Measurements from ENCODE around the gene RNF133.

The RNF133 gene

GRCh38 chr7:122652876-122653275, 46.0 kb downstream of the RNF133 start:
- TF ChIP-seq NFIC (IDR thresholded peaks at IDR 0.05) (no peak), YY1 (IDR thresholded peaks at IDR 0.05; ENCODE audit: low read depth) (no peak), TCF12 (IDR thresholded peaks at IDR 0.05; ENCODE audit: low read depth) (no peak), ZBTB7A (IDR thresholded peaks at IDR 0.05; ENCODE audit: low read depth) (no peak), FOXM1 (IDR thresholded peaks at IDR 0.05; ENCODE audit: borderline replicate concordance, low read depth) (no peak)
- TF ChIP-seq, protein P1, sequence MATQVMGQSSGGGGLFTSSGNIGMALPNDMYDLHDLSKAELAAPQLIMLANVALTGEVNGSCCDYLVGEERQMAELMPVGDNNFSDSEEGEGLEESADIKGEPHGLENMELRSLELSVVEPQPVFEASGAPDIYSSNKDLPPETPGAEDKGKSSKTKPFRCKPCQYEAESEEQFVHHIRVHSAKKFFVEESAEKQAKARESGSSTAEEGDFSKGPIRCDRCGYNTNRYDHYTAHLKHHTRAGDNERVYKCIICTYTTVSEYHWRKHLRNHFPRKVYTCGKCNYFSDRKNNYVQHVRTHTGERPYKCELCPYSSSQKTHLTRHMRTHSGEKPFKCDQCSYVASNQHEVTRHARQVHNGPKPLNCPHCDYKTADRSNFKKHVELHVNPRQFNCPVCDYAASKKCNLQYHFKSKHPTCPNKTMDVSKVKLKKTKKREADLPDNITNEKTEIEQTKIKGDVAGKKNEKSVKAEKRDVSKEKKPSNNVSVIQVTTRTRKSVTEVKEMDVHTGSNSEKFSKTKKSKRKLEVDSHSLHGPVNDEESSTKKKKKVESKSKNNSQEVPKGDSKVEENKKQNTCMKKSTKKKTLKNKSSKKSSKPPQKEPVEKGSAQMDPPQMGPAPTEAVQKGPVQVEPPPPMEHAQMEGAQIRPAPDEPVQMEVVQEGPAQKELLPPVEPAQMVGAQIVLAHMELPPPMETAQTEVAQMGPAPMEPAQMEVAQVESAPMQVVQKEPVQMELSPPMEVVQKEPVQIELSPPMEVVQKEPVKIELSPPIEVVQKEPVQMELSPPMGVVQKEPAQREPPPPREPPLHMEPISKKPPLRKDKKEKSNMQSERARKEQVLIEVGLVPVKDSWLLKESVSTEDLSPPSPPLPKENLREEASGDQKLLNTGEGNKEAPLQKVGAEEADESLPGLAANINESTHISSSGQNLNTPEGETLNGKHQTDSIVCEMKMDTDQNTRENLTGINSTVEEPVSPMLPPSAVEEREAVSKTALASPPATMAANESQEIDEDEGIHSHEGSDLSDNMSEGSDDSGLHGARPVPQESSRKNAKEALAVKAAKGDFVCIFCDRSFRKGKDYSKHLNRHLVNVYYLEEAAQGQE (IDR thresholded peaks at IDR 0.05; ENCODE audit: low read depth), result no peak
- TF ChIP-seq, protein P2, sequence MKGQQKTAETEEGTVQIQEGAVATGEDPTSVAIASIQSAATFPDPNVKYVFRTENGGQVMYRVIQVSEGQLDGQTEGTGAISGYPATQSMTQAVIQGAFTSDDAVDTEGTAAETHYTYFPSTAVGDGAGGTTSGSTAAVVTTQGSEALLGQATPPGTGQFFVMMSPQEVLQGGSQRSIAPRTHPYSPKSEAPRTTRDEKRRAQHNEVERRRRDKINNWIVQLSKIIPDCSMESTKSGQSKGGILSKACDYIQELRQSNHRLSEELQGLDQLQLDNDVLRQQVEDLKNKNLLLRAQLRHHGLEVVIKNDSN (IDR thresholded peaks at IDR 0.05), result no peak

DNA sequence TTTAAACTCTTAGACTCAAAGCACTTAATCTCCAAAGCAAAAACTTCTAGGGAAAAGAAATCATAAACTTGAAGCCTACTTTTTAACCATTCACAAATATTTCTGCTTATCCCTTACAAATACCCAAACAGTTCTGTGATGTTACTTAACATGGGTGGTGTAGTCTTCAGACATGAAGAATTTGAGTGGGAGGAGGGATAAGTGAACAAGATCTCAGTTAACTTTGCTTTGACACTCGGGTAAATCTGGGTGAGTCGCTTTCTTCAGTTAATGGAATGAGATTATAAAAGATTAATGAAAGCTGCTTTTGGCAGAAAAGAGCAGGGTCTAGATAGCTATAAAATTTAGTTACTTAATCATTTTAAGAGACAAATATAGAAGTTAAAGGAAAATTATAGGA, 47.5 kb downstream of the RNF133 start:
- TF ChIP-seq TCF12 (IDR thresholded peaks at IDR 0.05; ENCODE audit: low read depth), result no peak
- no peak for TF ChIP-seq TAF1 (IDR thresholded peaks at IDR 0.05; ENCODE audit: low read depth)
- no peak for TF ChIP-seq NFIC (IDR thresholded peaks at IDR 0.05)
- no peak for TF ChIP-seq CREB1 (IDR thresholded peaks at IDR 0.05; ENCODE audit: low read depth)
- TF ChIP-seq EP300 (IDR thresholded peaks at IDR 0.05; ENCODE audit: borderline replicate concordance), result no peak
- no peak for TF ChIP-seq MAX (IDR thresholded peaks at IDR 0.05)
- TF ChIP-seq, protein P1 (IDR thresholded peaks at IDR 0.05; ENCODE audit: low read depth), result no peak
- TF ChIP-seq ZBTB7A (IDR thresholded peaks at IDR 0.05; ENCODE audit: low read depth), result no peak
- TF ChIP-seq YY1 (IDR thresholded peaks at IDR 0.05; ENCODE audit: low read depth), result no peak

Measured in Ishikawa (cell line).